Heart left ventricle (tissue), 16 donors: Measurements from ENCODE around the gene HACD2. TPM values are rescaled to one million over a fixed set of nuclear protein-coding genes. Genes with fewer than 3 reads are reported as not detected.

Experiments
- ATAC-seq, 4 donors: fragments of 200-7000 bp; cut with Tn5 transposase; one replicate each; pipeline ENCODE4 v1.9.1; 2020 to 2022; ENCODE audit warnings: moderate library complexity in 4 of 4, mild to moderate bottlenecking in 3 of 4, moderate number of reproducible peaks in 1 of 4
- DNase-seq, 5 donors: peaks; one replicate each; pipeline ENCODE4 v3.0.0-alpha.2; 2020
- H3K27ac ChIP-seq, 12 donors: fragments of 200-600 bp; sonication (generic) in 4 of 12; one replicate each; pipeline versions ENCODE4 v1.5.0 to v1.8.0; 2016 to 2022; ENCODE audit warnings: mild to moderate bottlenecking in 2 of 12
- H3K27me3 ChIP-seq, 9 donors: fragments of 200-600 bp; sonication (generic) in 2 of 9; one replicate each; pipeline versions ENCODE4 v1.5.1 to v1.8.0; 2016 to 2022; ENCODE audit warnings: mild to moderate bottlenecking in 3 of 9
- H3K36me3 ChIP-seq, 9 donors: fragments of 200-600 bp; sonication (generic) in 2 of 9; one replicate each; pipeline versions ENCODE4 v1.5.0 to v1.8.0; 2018 to 2022; ENCODE audit warnings: mild to moderate bottlenecking in 2 of 9
- H3K4me1 ChIP-seq, 12 donors: fragments of 200-600 bp; sonication (generic) in 4 of 12; one replicate each; pipeline versions ENCODE4 v1.5.0 to v1.8.0; 2016 to 2022; ENCODE audit warnings: mild to moderate bottlenecking in 3 of 12
- H3K4me3 ChIP-seq, 12 donors: fragments of 200-600 bp; sonication (generic) in 4 of 12; one replicate each; pipeline versions ENCODE4 v1.5.0 to v1.8.0; 2017 to 2022; ENCODE audit warnings: mild to moderate bottlenecking in 9 of 12, moderate library complexity in 4 of 12
- H3K9me3 ChIP-seq, 12 donors: fragments of 200-600 bp; sonication (generic) in 4 of 12; one replicate each; pipeline versions ENCODE4 v1.5.0 to v1.8.0; 2016 to 2022; ENCODE audit warnings: mild to moderate bottlenecking in 1 of 12
- CTCF ChIP-seq, 12 donors: fragments of 200-600 bp; sonication (generic) in 4 of 12; IDR thresholded peaks; one replicate each; pipeline versions ENCODE4 v1.5.0 to v1.8.0; 2018 to 2022; ENCODE audit warnings: antibody characterized with exemption in 12 of 12, mild to moderate bottlenecking in 5 of 12
- POLR2A ChIP-seq, 2 donors: fragments of 450-650 bp; IDR thresholded peaks; one replicate each; pipeline ENCODE4 v1.6.1; 2017; ENCODE audit warnings: antibody characterized with exemption in 2 of 2, mild to moderate bottlenecking in 2 of 2, moderate library complexity in 2 of 2
- WGBS, 4 donors: extraction: QIAGEN DNeasy Blood & Tissue Kit in 2 of 4; methylation state at CpG; one replicate each; pipeline versions ENCODE4 v1.1.5 to v1.1.7; 2013 to 2018; 5-methylcytosine and 5-hydroxymethylcytosine counted together
- intact Hi-C, 10 donors: fragments of 100-400 bp; cut with DNase I; formaldehyde crosslinking; loops; one replicate each; pipeline versions ENCODE4 v1.11.1 to v1.14.2; 2022
- polyA plus RNA-seq, 2 donors: library from polyadenylated mRNA; stranded (reverse); fragments of 200-250 nt; gene quantifications; one replicate each; pipeline ENCODE4 v1.2.3, GENCODE V29; 2013
- total RNA-seq, 9 donors: library from RNA; depleted of rRNA in 2 of 9; stranded (reverse); fragments of >200 nt in 2 of 9; fragmentation: NEBNext Ultra II Directional in 3 of 9; extraction: Animal tissue kit (Norgen Biotek cat#: 25700) in 3 of 9; gene quantifications; one replicate each; pipeline versions ENCODE4 v1.1.0 to v1.2.4, GENCODE V29; 2016 to 2023
- donor health status: ischemic (EF 13 %, LVEDD 7.1; RV severe dilation, severe dysfunction).
- donor health status: healthy with polysubstance abuse.
- donor health status: DM: no; HTN: yes; CAD: no.
- donor health status: DM: no; HTN: no; CAD: no.
- donor health status: ischemic (EF 25% LVEDD 6.9; RV normal size, moderate dysfunction).
- donor health status: ischemic (EF 25% LVEDD 5.7; RV mildly dilated, moderate dysfunction).
- donor health status: healthy.
- donor health status: DM: yes; HTN: yes; CAD: no.
- donor health status: ischemic (EF 35%, LVEDD 5.7; RV mildly dilated, moderate dysfunction).
- donor health status: nonischemic (EF 11% LVEDD 7.7; RV severe dilation, severe dysfunction).
- donor health status: DM: yes; HTN: yes; CAD: no.
- donor health status: PGD.
- donor health status: ischemic (EF 29% LVEDD 5.4; RV normal size, mild dysfunction).
- donor health status: nonischemic (EF 23%, LVEDD 6.1; RV moderate dilation, normal function).

Gene HACD2
- total and polyA plus RNA-seq, 11 donors, result 5.6 to 23.3 (median 9.7) TPM

GRCh38 chr3:123583561-123583960 lies 1.3 kb downstream of the HACD2 start:
- Histone ChIP-seq H3K27me3 (no peaks in the 10 kb centered on the region), H3K9me3 (no peaks in the 10 kb centered on the region), H3K27ac (no peak overlapping the region), H3K4me3 (peak overlapping the region in 3 of 12 donors; percentile 77 to 91 (median 89)), H3K36me3 (peaks cover 0 to 37% (median 31%) of the 10 kb centered on the region in 9 donors), H3K4me1 (peaks cover 0 to 26% (median 15%) of the 10 kb centered on the region in 12 donors)
- DNase-seq (no peak), ATAC-seq (no peak)
- TF ChIP-seq POLR2A (IDR thresholded peaks at IDR 0.05) (no peak), CTCF (IDR thresholded peaks at IDR 0.05) (no peak)
- intact Hi-C loops, result no loop called here
- 72 to 84% (median 77%) methylated on average over 3 of the region's 3 CpGs for WGBS, 4 donors

GRCh38 chr3:123582315-123582714 lies 2.5 kb downstream of the HACD2 start:
- TF ChIP-seq POLR2A (IDR thresholded peaks at IDR 0.05) (no peak), CTCF (IDR thresholded peaks at IDR 0.05) (no peak)
- Histone ChIP-seq H3K4me1 (peaks cover 0 to 26% (median 15%) of the 10 kb centered on the region in 12 donors), H3K36me3 (peaks cover 0 to 47% (median 39%) of the 10 kb centered on the region in 9 donors), H3K9me3 (no peaks in the 10 kb centered on the region), H3K27ac (no peak overlapping the region), H3K4me3 (no peak overlapping the region), H3K27me3 (no peaks in the 10 kb centered on the region)
- ATAC-seq (no peak), DNase-seq (no peak)
- 86 to 93% (median 90%) methylated on average over 3 of the region's 3 CpGs for WGBS, 4 donors
- intact Hi-C loops, result no loop called here

GRCh38 chr3:123576122-123576521 lies 8.7 kb downstream of the HACD2 start:
- intact Hi-C loops, result no loop called here
- TF ChIP-seq CTCF (IDR thresholded peaks at IDR 0.05) (no peak), POLR2A (IDR thresholded peaks at IDR 0.05) (no peak)
- H3K27me3 ChIP-seq, result no peaks in the 10 kb centered on the region
- DNase-seq, result no peak
- peaks cover 0 to 55% (median 32%) of the 10 kb centered on the region in 9 donors for H3K36me3 ChIP-seq
- no peak for ATAC-seq
- H3K4me3 ChIP-seq, result no peak overlapping the region
- WGBS, 4 donors, result 83 to 87% (median 85%) methylated on average over 3 of the region's 3 CpGs
- H3K4me1 ChIP-seq, result peaks cover 0 to 19% (median 0%) of the 10 kb centered on the region in 12 donors
- H3K27ac ChIP-seq, result peak overlapping the region in 1 of 12 donors; percentile 28
- no peaks in the 10 kb centered on the region for H3K9me3 ChIP-seq

GRCh38 chr3:123571973-123572365 lies 12.9 kb downstream of the HACD2 start:
- Histone ChIP-seq H3K4me1 (peaks cover 0 to 18% (median 0%) of the 10 kb centered on the region in 12 donors), H3K9me3 (no peaks in the 10 kb centered on the region), H3K36me3 (peaks cover 0 to 20% (median 2%) of the 10 kb centered on the region in 9 donors), H3K4me3 (no peak overlapping the region), H3K27ac (no peak overlapping the region), H3K27me3 (no peaks in the 10 kb centered on the region)
- intact Hi-C loops, result no loop called here
- no peak for TF ChIP-seq POLR2A (IDR thresholded peaks at IDR 0.05)
- TF ChIP-seq CTCF (IDR thresholded peaks at IDR 0.05), result no peak
- ATAC-seq (no peak), DNase-seq (no peak)
- 72 to 97% (median 75%) methylated on average over 2 of the region's 2 CpGs for WGBS, 4 donors
